Neural cell (in vitro differentiated cells): ENCODE data around the gene NLRP7. TPM values are rescaled to one million over a fixed set of nuclear protein-coding genes. Genes with fewer than 3 reads are reported as not detected.
"Not testable (repeated sequence)": the region's sequence is repeated elsewhere in the genome, so short reads cannot be mapped to it uniquely, and the experiment has no call there.

ENCODE experiments used
- H2AFZ ChIP-seq: fragments of 200-600, 300-800 bp; sonication (generic), shearing (Covaris generic); 2 replicates; pipeline ENCODE4 v1.6.0; 2014; ENCODE audit warnings: low read depth, mild to moderate bottlenecking, antibody characterized with exemption, low read length, moderate library complexity
- H3F3A ChIP-seq: fragments of 200-600 bp; shearing (Covaris generic); 2 replicates; pipeline ENCODE4 v1.6.1; 2016; ENCODE audit warnings: mild to moderate bottlenecking, moderate library complexity, mixed read lengths, antibody characterized with exemption, low read length; ENCODE audit not compliant: insufficient read depth, poor library complexity, severe bottlenecking
- H3K27ac ChIP-seq: fragments of 200-600, 300-800 bp; sonication (generic), shearing (Covaris generic); 2 replicates; pipeline ENCODE4 v1.5.1; 2014; ENCODE audit warnings: mild to moderate bottlenecking, low read length, moderate library complexity
- H3K27me3 ChIP-seq: fragments of 300-800, 200-600 bp; sonication (generic), shearing (Covaris generic); 2 replicates; pipeline ENCODE4 v1.6.0; 2014; ENCODE audit warnings: mild to moderate bottlenecking, low read depth, low read length, moderate library complexity; ENCODE audit not compliant: insufficient read depth
- H3K36me3 ChIP-seq: fragments of 300-800, 200-600 bp; sonication (generic), shearing (Covaris generic); 2 replicates; pipeline ENCODE4 v1.5.1; 2014; ENCODE audit warnings: mild to moderate bottlenecking, antibody characterized with exemption, low read length, moderate library complexity; ENCODE audit not compliant: insufficient read depth
- H3K4me2 ChIP-seq: fragments of 300-800, 200-600 bp; sonication (generic), shearing (Covaris generic); 2 replicates; pipeline ENCODE4 v1.6.0; 2014; ENCODE audit warnings: mild to moderate bottlenecking, low read length
- H3K4me3 ChIP-seq: fragments of 300-800, 200-600 bp; sonication (generic), shearing (Covaris generic); 2 replicates; pipeline ENCODE4 v1.5.1; 2014; ENCODE audit warnings: mild to moderate bottlenecking, low read length, moderate library complexity
- H3K79me2 ChIP-seq: fragments of 200-600 bp; shearing (Covaris generic); replicated peaks from 2 replicates; pipeline ENCODE4 v1.6.0; 2014; ENCODE audit warnings: mild to moderate bottlenecking, low read length, moderate library complexity; ENCODE audit not compliant: insufficient read depth
- H3K9ac ChIP-seq: fragments of 300-800, 200-600 bp; sonication (generic), shearing (Covaris generic); 2 replicates; pipeline ENCODE4 v1.6.1; 2016; ENCODE audit warnings: mild to moderate bottlenecking, low read length, mixed read lengths
- H3K9me2 ChIP-seq: fragments of 200-600 bp; shearing (Covaris generic); 2 replicates; pipeline ENCODE4 v1.6.1; 2016; ENCODE audit warnings: mild to moderate bottlenecking, low read length, mixed read lengths; ENCODE audit not compliant: insufficient read depth
- H3K9me3 ChIP-seq: fragments of 200-600, 300-800 bp; sonication (generic), shearing (Covaris generic); 2 replicates; pipeline ENCODE4 v1.6.1; 2016; ENCODE audit warnings: mild to moderate bottlenecking, mixed run types, low read length, moderate library complexity, mixed read lengths
- H4K20me1 ChIP-seq: fragments of 200-600 bp; shearing (Covaris generic); 2 replicates; pipeline ENCODE4 v1.6.1; 2016; ENCODE audit warnings: mild to moderate bottlenecking, mixed run types; ENCODE audit not compliant: insufficient read depth
- CTCF ChIP-seq: fragments of 450-650 bp; IDR thresholded peaks from 2 replicates; pipeline ENCODE4 v1.5.1; 2014; ENCODE audit warnings: antibody characterized with exemption, mild to moderate bottlenecking, moderate library complexity; ENCODE audit not compliant: poor library complexity, severe bottlenecking
- EP300 ChIP-seq: fragments of 450-650 bp; conservative IDR thresholded peaks from 2 replicates; pipeline ENCODE4 v1.6.1; 2014; ENCODE audit warnings: antibody characterized with exemption, mild to moderate bottlenecking, moderate library complexity; ENCODE audit not compliant: poor library complexity, severe bottlenecking
- EZH2 ChIP-seq: fragments of 200-600, 300-800 bp; shearing (Covaris generic), sonication (generic); IDR thresholded peaks from 2 replicates; pipeline ENCODE4 v1.6.1; 2014; ENCODE audit warnings: antibody characterized with exemption, low read length, borderline replicate concordance, mild to moderate bottlenecking; ENCODE audit not compliant: insufficient read depth, poor library complexity, severe bottlenecking
- MXI1 ChIP-seq: fragments of 450-650 bp; conservative IDR thresholded peaks from 2 replicates; pipeline ENCODE4 v1.6.1; 2014; ENCODE audit warnings: antibody characterized with exemption, mild to moderate bottlenecking; ENCODE audit not compliant: poor library complexity, severe bottlenecking
- POLR2AphosphoS5 ChIP-seq: IDR thresholded peaks from 2 replicates; pipeline ENCODE4 v1.6.1; 2012
- RAD21 ChIP-seq: fragments of 450-650 bp; conservative IDR thresholded peaks from 2 replicates; pipeline ENCODE4 v1.6.1; 2014; ENCODE audit warnings: antibody characterized with exemption, mild to moderate bottlenecking, moderate library complexity
- REST ChIP-seq: IDR thresholded peaks from 2 replicates; pipeline ENCODE4 v1.6.1; 2012; ENCODE audit warnings: borderline replicate concordance
- SMC3 ChIP-seq: fragments of 450-650 bp; conservative IDR thresholded peaks from 2 replicates; pipeline ENCODE4 v1.6.1; 2014; ENCODE audit warnings: antibody characterized with exemption, mild to moderate bottlenecking, moderate library complexity; ENCODE audit not compliant: poor library complexity
- TAF1 ChIP-seq: IDR thresholded peaks from 2 replicates; pipeline ENCODE4 v1.6.1; 2012; ENCODE audit warnings: low read depth
- polyA plus RNA-seq: library from polyadenylated mRNA; depleted of rRNA; stranded (reverse); fragments of >200 nt; gene quantifications from 2 replicates; pipeline ENCODE4 v1.2.3, GENCODE V29; 2014

NLRP7 gene
- polyA plus RNA-seq, 1 donor from 2014 or later, result not detected

- no peaks in the 10 kb centered on the region for H3K79me2 ChIP-seq
- no peak overlapping the region for H3K4me3 ChIP-seq
- H3F3A ChIP-seq, result no peaks in the 10 kb centered on the region
- H3K27me3 ChIP-seq, result no peaks in the 10 kb centered on the region
- H3K9ac ChIP-seq, result no peak overlapping the region
- no peaks in the 10 kb centered on the region for H3K9me3 ChIP-seq
- H2AFZ ChIP-seq, result no peak overlapping the region
- TF ChIP-seq EP300, result no peak
- no peak for TF ChIP-seq RAD21
- no peak overlapping the region for H3K27ac ChIP-seq
- no peaks in the 10 kb centered on the region for H3K36me3 ChIP-seq
- H4K20me1 ChIP-seq, result no peaks in the 10 kb centered on the region
- H3K4me2 ChIP-seq, result no peak overlapping the region
- no peaks in the 10 kb centered on the region for H3K9me2 ChIP-seq
Measured at GRCh38 chr19:54896036-54896435, 51.3 kb downstream of the NLRP7 start.

GRCh38 chr19:54894106-54894505 is 53.2 kb downstream of the NLRP7 start:
- not testable (repeated sequence) for H3K4me3 ChIP-seq, H4K20me1 ChIP-seq, H3K27ac ChIP-seq, H2AFZ ChIP-seq, H3K9ac ChIP-seq, H3K27me3 ChIP-seq, H3F3A ChIP-seq, H3K4me2 ChIP-seq, H3K79me2 ChIP-seq, H3K9me3 ChIP-seq, H3K9me2 ChIP-seq, H3K36me3 ChIP-seq

GRCh38 chr19:54893406-54893805 is 53.9 kb downstream of the NLRP7 start:
- Histone ChIP-seq H2AFZ (no peak overlapping the region), H3K4me2 (no peak overlapping the region), H3K27ac (no peak overlapping the region), H3K9ac (no peak overlapping the region), H3K27me3 (no peaks in the 10 kb centered on the region), H4K20me1 (no peaks in the 10 kb centered on the region), H3F3A (no peaks in the 10 kb centered on the region), H3K9me2 (no peaks in the 10 kb centered on the region), H3K79me2 (no peaks in the 10 kb centered on the region), H3K36me3 (no peaks in the 10 kb centered on the region), H3K4me3 (no peak overlapping the region), H3K9me3 (no peaks in the 10 kb centered on the region)
- TF ChIP-seq EP300 (no peak), EZH2 (no peak), MXI1 (no peak), TAF1 (no peak), REST (no peak), CTCF (no peak), POLR2AphosphoS5 (no peak), RAD21 (no peak), SMC3 (no peak)
